HG03354 (cell line): Measurements from ENCODE around the gene RFX4.
"Not testable (repeated sequence)": the region's sequence is repeated elsewhere in the genome, so short reads cannot be mapped to it uniquely, and the experiment has no call there.

Experiments
- ATAC-seq: cut with Tn5 transposase; IDR thresholded peaks from one replicate; pipeline ENCODE4 v1.9.1; 2021; ENCODE audit warnings: mild to moderate bottlenecking; ENCODE audit not compliant: unreplicated experiment, poor library complexity, severe bottlenecking

Gene RFX4

DNA sequence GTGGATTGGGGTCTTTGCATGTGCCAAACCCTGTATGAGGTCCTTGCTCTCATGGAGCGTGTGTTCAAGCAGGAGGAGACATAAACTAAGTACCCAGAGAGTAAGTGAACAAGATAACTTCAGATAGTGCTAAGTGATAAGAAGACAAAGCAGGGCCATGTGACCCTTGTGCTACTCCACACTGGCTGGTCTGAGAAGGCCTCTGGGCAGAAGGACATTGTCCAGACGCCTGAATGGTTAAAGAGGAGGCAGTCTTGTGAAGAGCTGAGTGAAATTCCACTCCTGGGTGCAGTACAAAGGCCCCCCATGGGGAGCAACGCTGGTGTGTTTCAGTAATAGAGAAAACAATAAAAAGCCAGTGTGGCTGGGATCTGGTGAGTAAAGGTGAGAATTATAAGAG is 98.4 kb downstream of the RFX4 start:
- ATAC-seq: no peak

DNA sequence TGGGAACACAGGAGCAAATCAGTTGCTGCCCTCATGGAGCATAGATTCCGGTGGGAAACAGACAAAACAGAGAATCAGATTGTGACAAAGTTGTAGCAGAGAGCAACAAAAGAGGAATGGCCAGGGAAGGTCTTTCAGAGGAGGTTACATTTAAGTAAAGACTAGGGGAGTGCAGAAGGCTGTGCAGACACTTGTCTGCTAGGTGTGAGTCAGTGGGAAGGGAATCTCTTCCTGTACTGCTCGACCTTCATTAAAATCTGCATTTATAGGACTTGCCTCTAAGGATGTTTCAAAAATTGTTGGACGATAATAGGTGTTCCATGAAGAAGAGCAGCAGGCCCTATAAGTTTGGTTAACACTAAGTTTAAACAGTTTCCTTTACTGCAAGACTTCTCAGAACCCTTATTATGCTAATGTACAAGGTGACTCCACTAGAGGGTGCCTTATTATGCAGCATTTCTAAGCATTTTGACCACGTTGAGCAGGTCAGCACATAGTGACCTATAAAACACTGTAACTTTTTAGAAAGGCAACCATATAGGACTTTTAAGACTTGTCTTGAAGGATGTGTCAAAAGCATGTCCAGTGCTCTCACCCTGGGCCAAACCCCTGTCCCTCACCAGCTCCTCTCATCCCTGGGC is 99.9 kb downstream of the RFX4 start:
- no peak for ATAC-seq

DNA sequence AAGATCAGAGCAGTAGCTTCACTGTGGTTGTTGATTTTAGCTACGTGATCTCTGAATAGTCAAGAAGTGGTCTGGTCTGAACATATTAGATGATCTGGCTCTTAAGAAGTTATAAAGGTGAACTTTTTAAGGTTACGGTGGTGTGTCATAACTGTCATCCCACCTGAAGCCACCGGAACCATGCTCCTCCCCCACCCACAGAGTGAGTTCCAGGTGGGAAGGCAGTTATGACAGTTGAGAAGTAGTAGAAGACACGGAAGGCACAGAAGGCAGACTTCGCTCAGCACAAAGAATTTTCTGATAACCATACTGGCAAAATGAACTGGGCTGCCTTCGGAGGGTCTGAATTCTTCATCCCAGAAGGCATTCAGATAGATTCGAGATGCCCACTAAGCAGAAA is 101.7 kb downstream of the RFX4 start:
- no peak for ATAC-seq

DNA sequence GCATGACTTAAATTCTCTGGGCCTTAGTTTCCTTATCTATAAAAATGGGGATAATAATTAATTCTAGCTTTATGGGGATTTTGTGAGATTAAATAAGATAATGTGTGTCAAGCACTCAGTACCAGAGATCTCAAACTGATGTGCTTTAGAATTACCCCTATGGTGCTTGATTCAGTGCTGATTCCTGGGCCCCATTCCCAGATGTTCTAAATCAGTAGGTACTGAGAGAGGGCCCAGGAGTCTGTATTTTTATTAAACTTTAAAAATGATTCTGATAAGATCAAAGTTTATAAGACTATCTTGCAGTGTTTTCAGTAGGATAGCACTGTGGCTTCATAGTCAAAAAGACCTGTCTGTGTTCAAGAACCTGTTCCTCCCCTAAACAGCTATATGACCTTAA is 102.6 kb downstream of the RFX4 start:
- no peak for ATAC-seq

- no peak for ATAC-seq
Observed at GRCh38 chr12:106687672-106688071, 104.9 kb downstream of the RFX4 start.

- ATAC-seq: no peak
Observed at GRCh38 chr12:106690569-106691305, 107.9 kb downstream of the RFX4 start.

DNA sequence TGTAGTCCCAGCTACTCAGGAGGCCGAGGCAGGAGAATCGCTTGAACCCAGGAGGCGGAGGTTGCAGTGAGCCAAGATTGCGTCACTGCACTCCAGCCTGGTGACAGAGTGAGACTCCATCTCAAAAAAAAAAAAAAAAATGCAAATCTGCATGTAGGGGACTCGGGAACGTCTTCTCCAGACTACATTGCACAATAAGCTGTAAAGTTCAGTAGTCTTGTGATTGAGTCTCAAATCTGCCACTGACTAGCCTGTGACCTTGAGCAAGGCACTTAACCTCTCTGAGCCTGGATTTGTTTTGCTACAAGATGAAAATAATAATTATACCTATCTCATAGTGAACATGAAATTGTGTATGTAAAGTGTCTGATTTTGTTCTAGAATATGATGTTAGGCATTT is 109.2 kb downstream of the RFX4 start:
- ATAC-seq: not testable (repeated sequence)

- no peak for ATAC-seq
Observed at GRCh38 chr12:106692896-106693820, 110.4 kb downstream of the RFX4 start.

- ATAC-seq: no peak
Observed at GRCh38 chr12:106696071-106696470, 113.3 kb downstream of the RFX4 start.

DNA sequence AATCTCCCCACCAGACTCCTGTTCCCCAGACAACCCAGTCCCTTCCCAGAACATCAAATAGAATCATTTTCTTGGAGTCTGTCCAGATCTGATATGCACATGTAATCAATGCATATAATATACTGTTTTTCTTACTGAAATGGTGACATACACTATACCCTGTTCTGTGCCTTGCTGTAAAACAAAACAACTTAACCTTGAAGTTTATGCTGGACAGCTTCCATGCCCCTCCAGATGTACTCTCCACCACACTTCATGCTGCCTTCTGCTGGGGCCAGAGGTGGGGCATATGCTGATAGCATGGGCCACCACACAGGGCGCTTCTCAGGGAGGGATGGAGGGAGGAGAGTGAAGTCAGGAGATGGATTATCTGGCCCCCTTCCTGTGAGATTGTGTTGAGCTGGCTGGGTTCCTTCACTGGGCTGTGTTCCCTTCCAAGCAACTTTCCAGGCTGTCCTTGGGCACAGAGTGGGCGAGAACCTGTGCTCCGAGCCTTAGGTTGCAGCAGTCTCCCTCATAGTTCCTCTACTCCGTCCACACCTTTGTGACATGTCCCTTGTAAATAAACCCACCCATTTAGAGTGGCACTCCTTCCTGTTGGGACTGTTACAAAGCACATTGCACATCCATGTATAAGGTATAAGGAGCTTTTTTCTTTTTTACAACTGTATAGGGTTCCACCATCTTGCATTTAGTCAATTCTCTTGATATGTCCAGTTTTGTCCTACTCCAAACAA is 114.0 kb downstream of the RFX4 start:
- no peak for ATAC-seq

- no peak for ATAC-seq
Observed at GRCh38 chr12:106704081-106704480, 121.3 kb downstream of the RFX4 start.

GRCh38 chr12:106705971-106706370 is 123.2 kb downstream of the RFX4 start:
- no peak for ATAC-seq

DNA sequence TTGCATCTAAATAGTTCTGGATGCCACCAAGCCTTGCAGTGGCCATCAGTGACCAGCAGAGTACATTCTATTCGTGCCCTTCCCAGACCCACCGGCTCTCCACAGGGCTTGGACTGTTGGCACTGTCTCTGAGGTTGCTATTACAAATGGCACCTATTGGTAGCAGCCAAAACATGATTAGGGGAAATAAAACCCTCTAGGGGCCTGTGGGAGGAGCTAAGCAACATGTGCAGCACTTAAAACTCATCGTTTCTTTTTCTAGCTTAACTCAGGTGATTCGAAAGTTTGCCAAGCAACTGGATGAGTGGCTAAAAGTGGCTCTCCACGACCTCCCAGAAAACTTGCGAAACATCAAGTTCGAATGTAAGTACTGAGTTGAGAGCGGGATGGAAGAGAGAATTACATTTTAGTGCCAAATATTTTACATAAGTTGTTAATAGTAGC is 126.3 kb downstream of the RFX4 start:
- ATAC-seq: no peak

- ATAC-seq: no peak
Observed at GRCh38 chr12:106710143-106710893, 127.5 kb downstream of the RFX4 start.

GRCh38 chr12:106711316-106711715 is 128.5 kb downstream of the RFX4 start:
- ATAC-seq: no peak

DNA sequence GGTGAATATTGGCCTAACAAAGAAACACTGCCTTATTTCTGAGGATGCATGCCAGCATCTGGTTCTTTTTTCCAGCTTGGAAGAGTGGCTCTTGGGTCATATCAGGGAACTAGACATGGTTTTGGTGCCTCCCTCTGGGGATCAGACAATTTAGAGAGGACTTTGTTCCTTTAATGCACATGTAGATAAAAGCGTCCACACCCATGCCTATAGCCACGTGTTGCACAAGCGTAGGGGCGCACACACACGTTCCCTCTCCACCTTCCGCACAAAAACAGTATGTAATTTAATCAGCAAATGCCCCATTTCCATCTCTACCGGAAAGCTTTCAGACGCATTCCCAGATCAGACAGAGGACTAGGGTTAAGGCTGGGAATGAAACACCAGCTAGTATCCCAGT is 130.0 kb downstream of the RFX4 start:
- no peak for ATAC-seq

DNA sequence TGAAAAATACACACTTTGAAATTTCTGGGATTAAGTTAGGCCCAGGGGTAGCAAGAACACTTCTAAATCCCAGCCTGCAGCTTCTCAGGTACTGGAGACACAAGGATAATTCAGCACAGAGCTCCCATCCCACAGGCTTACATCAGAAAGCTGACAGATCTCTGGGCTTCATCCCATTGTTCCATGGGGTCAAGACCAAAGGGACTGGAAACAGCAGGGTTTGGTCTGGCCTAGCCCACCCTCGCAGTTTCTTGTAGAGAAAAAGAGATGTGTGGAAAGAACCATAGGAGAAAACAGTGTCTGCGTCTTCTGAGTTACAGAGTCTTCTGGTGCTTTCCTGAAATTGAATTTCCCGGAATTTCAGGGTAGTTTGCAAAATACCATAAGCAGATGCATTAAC is 132.1 kb downstream of the RFX4 start:
- ATAC-seq: no peak

DNA sequence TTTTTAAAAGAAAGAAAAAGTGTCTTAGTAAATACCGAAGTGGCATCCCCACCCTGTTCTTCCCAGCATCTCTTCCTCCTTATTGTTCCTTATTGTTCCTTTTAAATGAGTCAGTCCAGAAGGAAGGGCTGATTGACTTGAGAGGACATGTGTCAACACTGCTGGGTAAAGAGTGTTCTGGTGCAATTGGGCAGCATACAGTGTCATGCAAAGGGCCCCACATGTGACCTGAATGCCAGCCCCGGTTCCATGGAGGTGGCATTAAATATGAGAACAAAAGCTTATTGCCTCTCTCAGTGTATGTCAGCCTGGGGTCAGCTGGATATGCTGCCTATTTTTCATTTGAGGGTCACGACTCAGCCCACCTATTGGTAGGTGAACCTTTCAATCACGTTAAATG is 132.8 kb downstream of the RFX4 start:
- ATAC-seq: no peak

DNA sequence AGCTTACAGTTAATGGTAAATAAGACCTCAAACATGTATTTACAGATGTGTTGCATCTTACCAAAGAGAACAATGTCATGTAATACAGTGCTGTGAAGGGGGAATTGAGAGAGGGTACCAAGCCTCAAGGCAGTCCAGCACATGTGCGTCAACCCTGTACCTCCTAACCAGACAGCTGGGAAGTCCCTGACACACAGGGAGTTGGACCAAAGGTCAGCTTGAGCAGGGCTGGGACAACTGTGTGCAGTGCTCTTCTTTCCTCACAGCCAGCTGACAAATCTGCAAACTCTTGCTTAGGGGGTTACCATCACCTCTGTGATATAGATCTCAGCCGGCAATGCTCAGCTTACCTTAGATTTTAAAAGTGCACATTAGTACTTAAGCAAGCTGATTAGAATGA is 134.9 kb downstream of the RFX4 start:
- no peak for ATAC-seq
